ENCODE data around the gene CCL14. TPM values are rescaled to one million over a fixed set of nuclear protein-coding genes. Genes with fewer than 3 reads are reported as not detected.

Gene CCL14
- total and polyA plus RNA-seq, 2 experiments from 2014 or later, result not detected

GRCh38 chr17:35972066-35972465, 14.5 kb downstream of the CCL14 start:
- no peaks in the 10 kb centered on the region for H3K4me1 ChIP-seq (ENCODE audit: low read depth)
- no peak for TF ChIP-seq CTCF (IDR thresholded peaks at IDR 0.05; ENCODE audit: low read depth, low read length)
- no peaks in the 10 kb centered on the region for H3K27me3 ChIP-seq
- no peak for DNase-seq (ENCODE audit: low read depth in 1 of 2, low spot score in 1 of 2)
- no peak overlapping the region for H3K4me3 ChIP-seq
- no peak overlapping the region for H3K27ac ChIP-seq
- no peaks in the 10 kb centered on the region for H3K9me3 ChIP-seq (ENCODE audit: low read depth)
- H3K36me3 ChIP-seq, result no peaks in the 10 kb centered on the region

- H3K36me3 ChIP-seq, result no peaks in the 10 kb centered on the region
- H3K27me3 ChIP-seq, result no peaks in the 10 kb centered on the region
- peak; percentile 73 for TF ChIP-seq CTCF (IDR thresholded peaks at IDR 0.05; ENCODE audit: low read depth, low read length)
- no peaks in the 10 kb centered on the region for H3K4me1 ChIP-seq (ENCODE audit: low read depth)
- peak; percentile 88 to 89 for DNase-seq (ENCODE audit: low read depth in 1 of 2, low spot score in 1 of 2)
- no peaks in the 10 kb centered on the region for H3K9me3 ChIP-seq (ENCODE audit: low read depth)
- H3K27ac ChIP-seq, result no peak overlapping the region
- no peak overlapping the region for H3K4me3 ChIP-seq
Observed at GRCh38 chr17:35969558-35970380, 16.8 kb downstream of the CCL14 start.

- DNase-seq (ENCODE audit: low read depth in 1 of 2, low spot score in 1 of 2), result no peak
- no peaks in the 10 kb centered on the region for H3K9me3 ChIP-seq (ENCODE audit: low read depth)
- no peak overlapping the region for H3K27ac ChIP-seq
- H3K4me3 ChIP-seq, result no peak overlapping the region
- TF ChIP-seq CTCF (IDR thresholded peaks at IDR 0.05; ENCODE audit: low read depth, low read length), result no peak
- peaks cover 4% of the 10 kb centered on the region for H3K27me3 ChIP-seq
- H3K36me3 ChIP-seq, result no peaks in the 10 kb centered on the region
- no peaks in the 10 kb centered on the region for H3K4me1 ChIP-seq (ENCODE audit: low read depth)
Observed at GRCh38 chr17:35968520-35969054, 17.9 kb downstream of the CCL14 start.

GRCh38 chr17:35965272-35965671, 21.3 kb downstream of the CCL14 start:
- H3K9me3 ChIP-seq (ENCODE audit: low read depth), result no peaks in the 10 kb centered on the region
- H3K4me3 ChIP-seq, result no peak overlapping the region
- DNase-seq (ENCODE audit: low read depth in 1 of 2, low spot score in 1 of 2), result no peak
- H3K4me1 ChIP-seq (ENCODE audit: low read depth), result no peaks in the 10 kb centered on the region
- no peaks in the 10 kb centered on the region for H3K36me3 ChIP-seq
- H3K27ac ChIP-seq, result no peak overlapping the region
- H3K27me3 ChIP-seq, result peaks cover 4% of the 10 kb centered on the region
- no peak for TF ChIP-seq CTCF (IDR thresholded peaks at IDR 0.05; ENCODE audit: low read depth, low read length)

- Histone ChIP-seq H3K27ac (no peak overlapping the region), H3K4me1 (ENCODE audit: low read depth) (no peaks in the 10 kb centered on the region), H3K9me3 (ENCODE audit: low read depth) (no peaks in the 10 kb centered on the region), H3K4me3 (no peak overlapping the region), H3K27me3 (peaks cover 10% of the 10 kb centered on the region), H3K36me3 (no peaks in the 10 kb centered on the region)
- DNase-seq (ENCODE audit: low read depth in 1 of 2, low spot score in 1 of 2), result no peak
- TF ChIP-seq CTCF (IDR thresholded peaks at IDR 0.05; ENCODE audit: low read depth, low read length), result no peak
Observed at GRCh38 chr17:35963663-35964062, 22.9 kb downstream of the CCL14 start.
